HEK293 (cell line): ENCODE results near the gene PRR35.

Source experiments
- CTCF ChIA-PET: fragments of 350-600 bp; formaldehyde crosslinking; extraction: SDS; loops from one replicate; lab custom pipeline; 2021; ENCODE audit warnings: antibody characterized with exemption; lab: Yijun Ruan, JAX
- POLR2A ChIA-PET: fragments of 300-600 bp; formaldehyde crosslinking; extraction: SDS; loops from one replicate; lab custom pipeline; 2020; ENCODE audit warnings: antibody characterized with exemption, inconsistent platforms; lab: Yijun Ruan, JAX
- H3K27ac ChIP-seq: fragments of 200-500 bp; sonication (Bioruptor generic); 2 replicates; pipeline ENCODE4 v1.5.1; 2014; ENCODE audit warnings: low read depth, low read length, control low read depth, inconsistent platforms; ENCODE audit errors: extremely low read depth
- H3K36me3 ChIP-seq, 2 experiments: fragments of 200-500 bp in 1 of 2; sonication (Bioruptor generic) in 1 of 2; 1 replicate in 1 of 2; 2 replicates in 1 of 2; pipeline ENCODE4 v1.5.1; 2014 to 2017; ENCODE audit warnings: inconsistent platforms in 2 of 2, low read length in 2 of 2; ENCODE audit not compliant: control insufficient read depth in 2 of 2, insufficient read depth in 1 of 2
- H3K4me1 ChIP-seq: fragments of 200-500 bp; sonication (Bioruptor generic); 2 replicates; pipeline ENCODE4 v1.5.1; 2014; ENCODE audit warnings: mild to moderate bottlenecking, low read length, inconsistent platforms; ENCODE audit not compliant: control insufficient read depth, insufficient read depth
- H3K4me3 ChIP-seq: 2 replicates; pipeline ENCODE4 v1.5.1; 2011; ENCODE audit warnings: low read depth, mild to moderate bottlenecking, control low read depth, low read length, moderate library complexity
- H3K9me3 ChIP-seq: fragments of 200-500 bp; sonication (Bioruptor generic); 2 replicates; pipeline ENCODE4 v1.5.1; 2014; ENCODE audit warnings: low read depth, low read length, inconsistent platforms; ENCODE audit not compliant: control insufficient read depth, insufficient read depth
- BCL11A ChIP-seq: fragments of 450-650 bp; formaldehyde crosslinking; IDR thresholded peaks from 2 replicates; pipeline ENCODE4 v1.5.1; 2016; ENCODE audit warnings: low read depth, missing biosample characterization, missing genetic modification characterization
- BCL11B ChIP-seq: fragments of 450-650 bp; formaldehyde crosslinking; IDR thresholded peaks from 2 replicates; pipeline ENCODE4 v1.5.1; 2016; ENCODE audit warnings: low read depth, missing biosample characterization, missing genetic modification characterization
- HOXA7 ChIP-seq: sonication (generic); formaldehyde crosslinking; IDR thresholded peaks from 2 replicates; pipeline ENCODE4 v1.8.1; 2022; ENCODE audit warnings: missing genetic modification reagents, borderline replicate concordance
- KLF8 ChIP-seq: fragments of 450-650 bp; formaldehyde crosslinking; IDR thresholded peaks from 2 replicates; pipeline ENCODE4 v1.5.1; 2016; ENCODE audit warnings: missing biosample characterization, missing genetic modification characterization
- SETDB1 ChIP-seq: IDR thresholded peaks from one replicate; pipeline ENCODE4 v1.6.1; 2017; ENCODE audit warnings: mild to moderate bottlenecking, low read length, moderate library complexity, mixed read lengths; ENCODE audit not compliant: insufficient read length
- ZBTB48 ChIP-seq: fragments of 450-650 bp; formaldehyde crosslinking; IDR thresholded peaks from 2 replicates; pipeline ENCODE4 v1.5.1; 2016; ENCODE audit warnings: missing biosample characterization, missing genetic modification characterization
- ZBTB7A ChIP-seq: fragments of 450-650 bp; formaldehyde crosslinking; IDR thresholded peaks from 2 replicates; pipeline ENCODE4 v1.5.1; 2016; ENCODE audit warnings: low read depth, missing biosample characterization, missing genetic modification characterization
- ZBTB8A ChIP-seq: fragments of 450-650 bp; formaldehyde crosslinking; IDR thresholded peaks from 2 replicates; pipeline ENCODE4 v1.5.1; 2016; ENCODE audit warnings: missing biosample characterization, missing genetic modification characterization
- ZNF138 ChIP-seq: fragments of 450-650 bp; formaldehyde crosslinking; IDR thresholded peaks from 2 replicates; pipeline ENCODE4 v1.5.1; 2016; ENCODE audit warnings: missing biosample characterization, missing genetic modification characterization, borderline replicate concordance
- ZNF202 ChIP-seq: fragments of 450-650 bp; formaldehyde crosslinking; IDR thresholded peaks from 2 replicates; pipeline ENCODE4 v1.5.1; 2016; ENCODE audit warnings: missing biosample characterization, missing genetic modification characterization, borderline replicate concordance
- ZNF248 ChIP-seq: fragments of 450-650 bp; formaldehyde crosslinking; IDR thresholded peaks from 2 replicates; pipeline ENCODE4 v1.5.1; 2017; ENCODE audit warnings: missing biosample characterization, missing genetic modification characterization
- ZXDB ChIP-seq: fragments of 450-650 bp; formaldehyde crosslinking; IDR thresholded peaks from 2 replicates; pipeline ENCODE4 v1.5.1; 2016; ENCODE audit warnings: missing biosample characterization, missing genetic modification characterization
- TF ChIP-seq, protein P1 (sequence below): fragments of 450-650 bp; formaldehyde crosslinking; IDR thresholded peaks from 2 replicates; pipeline ENCODE4 v1.5.1; 2016; ENCODE audit warnings: missing biosample characterization, missing genetic modification characterization
- TF ChIP-seq, protein P2 (sequence below): fragments of 450-650 bp; formaldehyde crosslinking; IDR thresholded peaks from 2 replicates; pipeline ENCODE4 v1.5.1; 2016; ENCODE audit warnings: missing biosample characterization, missing genetic modification characterization
- TF ChIP-seq, protein P3 (sequence below): IDR thresholded peaks from 2 replicates; pipeline ENCODE4 v1.6.1; 2011; ENCODE audit warnings: mild to moderate bottlenecking, low read depth, low read length, borderline replicate concordance
- TF ChIP-seq, protein P4 (sequence below): fragments of 450-650 bp; formaldehyde crosslinking; IDR thresholded peaks from 2 replicates; pipeline ENCODE4 v1.5.1; 2017; ENCODE audit warnings: missing biosample characterization, missing genetic modification characterization

Gene PRR35

DNA sequence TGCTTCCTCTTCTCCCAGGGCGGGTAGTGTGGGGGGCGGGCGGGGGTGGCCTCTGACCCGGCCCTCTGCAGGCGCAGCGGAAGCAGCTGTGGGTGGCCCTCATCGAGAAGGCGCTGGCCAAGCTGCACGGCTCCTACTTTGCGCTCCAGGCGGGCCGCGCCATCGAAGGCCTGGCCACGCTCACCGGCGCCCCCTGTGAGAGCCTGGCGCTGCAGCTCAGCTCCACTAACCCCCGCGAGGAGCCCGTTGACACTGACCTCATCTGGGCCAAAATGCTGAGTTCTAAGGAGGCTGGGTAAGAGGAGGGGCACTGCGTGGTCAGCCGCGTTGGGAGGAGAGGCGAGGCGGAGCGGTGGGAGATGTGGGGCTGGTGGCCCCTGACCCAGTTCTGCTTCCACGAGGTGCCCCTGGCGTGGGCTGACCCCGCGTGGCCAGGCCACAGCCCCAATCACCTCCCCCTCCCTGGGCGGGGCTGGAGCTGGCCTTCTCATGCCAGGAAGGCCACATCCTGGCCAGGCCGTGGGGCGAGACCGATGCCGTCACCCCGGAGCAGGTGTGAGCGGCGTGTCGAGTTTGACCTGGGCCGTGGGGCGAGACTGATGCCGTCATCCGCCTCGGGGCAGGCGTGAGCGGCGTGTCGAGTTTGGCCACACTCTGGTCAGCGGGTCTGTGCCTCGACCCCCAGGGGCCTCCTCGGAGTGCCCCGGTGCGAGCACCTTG lies 10.5 kb upstream of the PRR35 start:
- ChIA-PET POLR2A (no interaction called here), CTCF (no interaction called here)
- H3K9me3 ChIP-seq = no peaks in the 10 kb centered on the region
- no peak overlapping the region for H3K4me3 ChIP-seq
- peaks cover 0 to 38% of the 10 kb centered on the region in 2 experiments; a peak in 1 of 3 replicates for H3K36me3 ChIP-seq
- H3K4me1 ChIP-seq = no peaks in the 10 kb centered on the region
- H3K27ac ChIP-seq = no peak overlapping the region
- TF ChIP-seq, protein P1, sequence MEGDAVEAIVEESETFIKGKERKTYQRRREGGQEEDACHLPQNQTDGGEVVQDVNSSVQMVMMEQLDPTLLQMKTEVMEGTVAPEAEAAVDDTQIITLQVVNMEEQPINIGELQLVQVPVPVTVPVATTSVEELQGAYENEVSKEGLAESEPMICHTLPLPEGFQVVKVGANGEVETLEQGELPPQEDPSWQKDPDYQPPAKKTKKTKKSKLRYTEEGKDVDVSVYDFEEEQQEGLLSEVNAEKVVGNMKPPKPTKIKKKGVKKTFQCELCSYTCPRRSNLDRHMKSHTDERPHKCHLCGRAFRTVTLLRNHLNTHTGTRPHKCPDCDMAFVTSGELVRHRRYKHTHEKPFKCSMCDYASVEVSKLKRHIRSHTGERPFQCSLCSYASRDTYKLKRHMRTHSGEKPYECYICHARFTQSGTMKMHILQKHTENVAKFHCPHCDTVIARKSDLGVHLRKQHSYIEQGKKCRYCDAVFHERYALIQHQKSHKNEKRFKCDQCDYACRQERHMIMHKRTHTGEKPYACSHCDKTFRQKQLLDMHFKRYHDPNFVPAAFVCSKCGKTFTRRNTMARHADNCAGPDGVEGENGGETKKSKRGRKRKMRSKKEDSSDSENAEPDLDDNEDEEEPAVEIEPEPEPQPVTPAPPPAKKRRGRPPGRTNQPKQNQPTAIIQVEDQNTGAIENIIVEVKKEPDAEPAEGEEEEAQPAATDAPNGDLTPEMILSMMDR (tag by site-specific recombination) = 0 out of 2 replicates have a peak, but pooled peaks have one; percentile 17
- TF ChIP-seq ZNF248 (tag by site-specific recombination) = no peak
- no peak for TF ChIP-seq HOXA7 (CRISPR knock-in tag)
- TF ChIP-seq ZBTB7A (tag by site-specific recombination) = 0 out of 2 replicates have a peak, but pooled peaks have one; percentile 34
- TF ChIP-seq KLF8 (tag by site-specific recombination) = peak; percentile 37; the same call in 1 of the 2 replicates
- no peak for TF ChIP-seq ZXDB
- peak; percentile 63; the same call in 1 of the 2 replicates for TF ChIP-seq BCL11B
- TF ChIP-seq, all 188 proteins: peak for 4

DNA sequence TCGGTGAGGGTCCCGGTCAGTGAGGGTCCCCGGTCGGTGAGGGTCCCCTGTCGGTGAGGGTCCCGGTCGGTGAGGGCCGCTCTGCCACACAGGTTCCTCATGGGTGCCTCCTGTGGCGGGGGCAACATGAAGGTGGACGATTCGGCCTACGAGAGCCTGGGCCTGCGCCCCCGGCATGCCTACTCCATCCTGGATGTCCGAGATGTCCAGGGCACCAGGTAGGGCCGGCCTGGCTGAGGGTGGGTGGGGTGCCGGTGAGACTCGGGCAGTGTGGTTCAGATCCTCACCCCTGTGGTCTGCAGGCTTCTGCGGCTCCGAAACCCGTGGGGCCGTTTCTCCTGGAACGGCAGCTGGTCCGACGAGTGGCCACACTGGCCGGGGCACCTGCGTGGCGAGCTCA lies 9.0 kb upstream of the PRR35 start:
- no peaks in the 10 kb centered on the region for H3K9me3 ChIP-seq
- H3K27ac ChIP-seq = no peak overlapping the region
- no peak overlapping the region for H3K4me3 ChIP-seq
- TF ChIP-seq BCL11B (peak; percentile 71; the same call in 1 of the 2 replicates), ZNF138 (tag by site-specific recombination) (no peak), ZBTB7A (tag by site-specific recombination) (peak; percentile 85), SETDB1 (no peak), ZBTB8A (tag by site-specific recombination) (no peak), ZNF202 (no peak), BCL11A (0 out of 2 replicates have a peak, but pooled peaks have one; percentile 13)
- TF ChIP-seq, protein P2, sequence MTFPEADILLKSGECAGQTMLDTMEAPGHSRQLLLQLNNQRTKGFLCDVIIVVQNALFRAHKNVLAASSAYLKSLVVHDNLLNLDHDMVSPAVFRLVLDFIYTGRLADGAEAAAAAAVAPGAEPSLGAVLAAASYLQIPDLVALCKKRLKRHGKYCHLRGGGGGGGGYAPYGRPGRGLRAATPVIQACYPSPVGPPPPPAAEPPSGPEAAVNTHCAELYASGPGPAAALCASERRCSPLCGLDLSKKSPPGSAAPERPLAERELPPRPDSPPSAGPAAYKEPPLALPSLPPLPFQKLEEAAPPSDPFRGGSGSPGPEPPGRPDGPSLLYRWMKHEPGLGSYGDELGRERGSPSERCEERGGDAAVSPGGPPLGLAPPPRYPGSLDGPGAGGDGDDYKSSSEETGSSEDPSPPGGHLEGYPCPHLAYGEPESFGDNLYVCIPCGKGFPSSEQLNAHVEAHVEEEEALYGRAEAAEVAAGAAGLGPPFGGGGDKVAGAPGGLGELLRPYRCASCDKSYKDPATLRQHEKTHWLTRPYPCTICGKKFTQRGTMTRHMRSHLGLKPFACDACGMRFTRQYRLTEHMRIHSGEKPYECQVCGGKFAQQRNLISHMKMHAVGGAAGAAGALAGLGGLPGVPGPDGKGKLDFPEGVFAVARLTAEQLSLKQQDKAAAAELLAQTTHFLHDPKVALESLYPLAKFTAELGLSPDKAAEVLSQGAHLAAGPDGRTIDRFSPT (tag by site-specific recombination) = peak; percentile 32; the same call in 1 of the 2 replicates
- ChIA-PET POLR2A (no interaction called here), CTCF (interaction anchor here (0.8 kb wide), 1 partner anchor 16 kb away, joined by 3 read pairs; the partner anchor contains the start of gene NHLRC4)
- H3K4me1 ChIP-seq = no peaks in the 10 kb centered on the region
- peaks cover 0 to 38% of the 10 kb centered on the region in 2 experiments; a peak in 1 of 3 replicates for H3K36me3 ChIP-seq

DNA sequence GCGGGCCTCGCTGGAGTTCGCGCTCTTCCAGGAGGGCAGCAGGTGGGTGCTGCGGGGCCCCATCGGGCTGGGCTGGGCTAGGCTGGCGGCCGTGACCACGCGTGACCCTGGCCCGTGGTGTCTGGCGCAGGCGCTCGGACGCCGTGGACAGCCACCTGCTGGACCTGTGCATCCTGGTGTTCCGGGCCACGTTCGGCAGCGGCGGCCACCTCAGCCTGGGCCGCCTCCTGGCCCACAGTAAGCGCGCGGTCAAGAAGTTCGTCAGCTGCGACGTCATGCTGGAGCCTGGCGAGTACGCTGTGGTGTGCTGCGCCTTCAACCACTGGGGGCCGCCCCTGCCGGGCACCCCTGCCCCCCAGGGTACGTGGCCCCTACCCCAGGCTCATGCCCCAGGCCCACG lies 8.0 kb upstream of the PRR35 start:
- CTCF ChIA-PET = interaction anchor here (0.6 kb wide), 1 partner anchor 160 kb away, joined by 3 read pairs; no protein-coding TSS in a partner anchor
- POLR2A ChIA-PET = no interaction called here

More for the DNA sequence above, 8.0 kb upstream of the PRR35 start:
- Histone ChIP-seq H3K36me3 (peaks cover 0 to 38% of the 10 kb centered on the region in 2 experiments; a peak in 1 of 3 replicates), H3K4me3 (no peak overlapping the region), H3K4me1 (no peaks in the 10 kb centered on the region), H3K9me3 (no peaks in the 10 kb centered on the region), H3K27ac (no peak overlapping the region)
- TF ChIP-seq, protein P3, sequence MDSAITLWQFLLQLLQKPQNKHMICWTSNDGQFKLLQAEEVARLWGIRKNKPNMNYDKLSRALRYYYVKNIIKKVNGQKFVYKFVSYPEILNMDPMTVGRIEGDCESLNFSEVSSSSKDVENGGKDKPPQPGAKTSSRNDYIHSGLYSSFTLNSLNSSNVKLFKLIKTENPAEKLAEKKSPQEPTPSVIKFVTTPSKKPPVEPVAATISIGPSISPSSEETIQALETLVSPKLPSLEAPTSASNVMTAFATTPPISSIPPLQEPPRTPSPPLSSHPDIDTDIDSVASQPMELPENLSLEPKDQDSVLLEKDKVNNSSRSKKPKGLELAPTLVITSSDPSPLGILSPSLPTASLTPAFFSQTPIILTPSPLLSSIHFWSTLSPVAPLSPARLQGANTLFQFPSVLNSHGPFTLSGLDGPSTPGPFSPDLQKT = no peak
- TF ChIP-seq, protein P4, sequence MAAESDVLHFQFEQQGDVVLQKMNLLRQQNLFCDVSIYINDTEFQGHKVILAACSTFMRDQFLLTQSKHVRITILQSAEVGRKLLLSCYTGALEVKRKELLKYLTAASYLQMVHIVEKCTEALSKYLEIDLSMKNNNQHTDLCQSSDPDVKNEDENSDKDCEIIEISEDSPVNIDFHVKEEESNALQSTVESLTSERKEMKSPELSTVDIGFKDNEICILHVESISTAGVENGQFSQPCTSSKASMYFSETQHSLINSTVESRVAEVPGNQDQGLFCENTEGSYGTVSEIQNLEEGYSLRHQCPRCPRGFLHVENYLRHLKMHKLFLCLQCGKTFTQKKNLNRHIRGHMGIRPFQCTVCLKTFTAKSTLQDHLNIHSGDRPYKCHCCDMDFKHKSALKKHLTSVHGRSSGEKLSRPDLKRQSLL (tag by site-specific recombination) = 0 out of 2 replicates have a peak, but pooled peaks have one; percentile 70
- 0 out of 2 replicates have a peak, but pooled peaks have one; percentile 41 for TF ChIP-seq ZBTB7A (tag by site-specific recombination)
- TF ChIP-seq ZBTB48 (tag by site-specific recombination) = no peak
